Smooth muscle cell (in vitro differentiated cells): ENCODE results near the gene RPGRIP1. TPM values are rescaled to one million over a fixed set of nuclear protein-coding genes. Genes with fewer than 3 reads are reported as not detected.
"Not testable (repeated sequence)": the region's sequence is repeated elsewhere in the genome, so short reads cannot be mapped to it uniquely, and the experiment has no call there.

Experiments
- DNase-seq: peaks from one replicate; lab custom pipeline; 2025; ENCODE audit not compliant: unreplicated experiment; lab: John Stamatoyannopoulos, UW
- H2AFZ ChIP-seq: fragments of 200-600 bp; sonication (generic); 2 replicates; pipeline ENCODE4 v1.6.0; 2016; ENCODE audit warnings: antibody characterized with exemption, low read depth, mild to moderate bottlenecking
- H3F3A ChIP-seq: fragments of 200-600 bp; sonication (generic); 2 replicates; pipeline ENCODE4 v1.6.0; 2017; ENCODE audit warnings: antibody characterized with exemption, low read depth
- H3K27ac ChIP-seq: fragments of 200-600 bp; sonication (generic); 2 replicates; pipeline ENCODE4 v1.5.1; 2016; ENCODE audit warnings: low read depth, mild to moderate bottlenecking
- H3K27me3 ChIP-seq: fragments of 200-600 bp; sonication (generic); 2 replicates; pipeline ENCODE4 v1.6.1; 2016; ENCODE audit warnings: low read depth, mild to moderate bottlenecking
- H3K36me3 ChIP-seq: fragments of 200-600 bp; sonication (generic); 2 replicates; pipeline ENCODE4 v1.5.1; 2016; ENCODE audit warnings: low read depth
- H3K4me1 ChIP-seq: fragments of 200-600 bp; sonication (generic); 2 replicates; pipeline ENCODE4 v1.5.1; 2016; ENCODE audit warnings: low read depth
- H3K4me2 ChIP-seq: fragments of 200-600 bp; sonication (generic); 2 replicates; pipeline ENCODE4 v1.6.0; 2016; ENCODE audit warnings: mild to moderate bottlenecking
- H3K4me3 ChIP-seq: fragments of 200-600 bp; sonication (generic); 2 replicates; pipeline ENCODE4 v1.5.1; 2016; ENCODE audit warnings: mild to moderate bottlenecking
- H3K79me2 ChIP-seq: fragments of 200-600 bp; sonication (generic); 2 replicates; pipeline ENCODE4 v1.6.0; 2016; ENCODE audit warnings: low read depth, mild to moderate bottlenecking
- H3K9ac ChIP-seq: fragments of 200-600 bp; sonication (generic); 2 replicates; pipeline ENCODE4 v1.6.0; 2016; ENCODE audit warnings: low read depth
- H3K9me3 ChIP-seq: fragments of 200-600 bp; sonication (generic); replicated peaks from 2 replicates; pipeline ENCODE4 v1.5.1; 2016; ENCODE audit warnings: low read depth
- H4K20me1 ChIP-seq: fragments of 200-600 bp; sonication (generic); 2 replicates; pipeline ENCODE4 v1.6.0; 2016; ENCODE audit warnings: low read depth
- CTCF ChIP-seq: fragments of 200-600 bp; sonication (generic); IDR thresholded peaks from 2 replicates; pipeline ENCODE4 v1.5.1; 2017; ENCODE audit warnings: borderline replicate concordance, mild to moderate bottlenecking, antibody characterized with exemption; ENCODE audit not compliant: insufficient read depth, poor library complexity, severe bottlenecking
- WGBS: methylation state at CpG from one replicate; pipeline ENCODE4 v1.1.7; 2016; ENCODE audit warnings: low lambda C conversion rate; 5-methylcytosine and 5-hydroxymethylcytosine counted together
- polyA plus RNA-seq: library from polyadenylated mRNA; unstranded; fragments of >200 nt; fragmentation: Nextera tagmentation; extraction: Ambion mirVana; gene quantifications from 2 replicates; pipeline ENCODE4 v1.2.1, GENCODE V29; 2016
- total RNA-seq: library from RNA; depleted of rRNA; stranded (reverse); fragments of >200 nt; gene quantifications from 2 replicates; pipeline ENCODE4 v1.2.3, GENCODE V29; 2014

The RPGRIP1 gene
- total and polyA plus RNA-seq, 2 experiments from 2014 or later: not detected

DNA sequence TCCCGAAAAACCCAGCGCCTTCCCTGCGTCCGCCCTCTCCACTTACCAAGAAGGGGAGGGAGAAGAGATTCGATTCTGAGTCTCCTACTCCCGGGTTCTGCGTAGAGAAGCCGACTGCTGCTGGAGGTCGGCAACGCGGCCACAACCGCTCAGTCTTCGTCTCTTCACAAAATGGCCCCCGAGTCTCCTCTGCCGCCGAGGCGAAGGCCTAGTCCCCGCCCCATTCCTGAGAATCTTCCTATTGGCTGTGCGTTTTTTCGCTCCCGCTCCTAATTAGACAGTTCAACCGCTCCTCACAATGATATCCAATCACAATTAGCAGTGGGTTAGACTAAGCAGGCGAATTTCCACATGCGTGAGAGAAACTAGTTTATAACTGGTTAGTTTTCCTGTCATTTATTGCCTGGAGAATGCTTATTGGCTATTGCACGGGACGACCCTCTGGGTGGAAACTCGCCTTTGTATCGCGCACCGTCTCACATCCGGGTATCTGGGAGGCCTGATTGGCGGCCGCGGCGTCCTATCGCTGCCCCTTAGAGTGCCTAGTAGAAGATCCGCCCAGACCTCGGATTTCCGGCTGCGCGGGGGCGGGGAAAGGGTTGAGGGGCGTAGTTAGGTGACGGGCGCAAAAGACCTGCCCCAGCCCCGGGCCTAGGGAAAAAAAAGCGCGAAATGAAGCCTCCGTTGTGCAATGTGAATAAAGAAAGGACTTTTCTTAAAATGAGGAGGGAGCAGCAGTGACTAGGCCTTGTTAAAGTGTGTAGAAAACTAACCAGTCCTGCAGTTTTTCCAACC is 10.4 kb upstream of the RPGRIP1 start, which contains the start of gene HNRNPC:
Gene HNRNPC, minus strand, starts transcription at position 191 of the 795 bp plus-strand sequence. CDS start 35,249 bp downstream, outside the sequence.
- no peaks in the 10 kb centered on the region for H3K27me3 ChIP-seq
- H4K20me1 ChIP-seq: peaks cover 47% of the 10 kb centered on the region
- H3K4me1 ChIP-seq: peaks cover 41% of the 10 kb centered on the region
- no peak for TF ChIP-seq CTCF
- H3K36me3 ChIP-seq: no peaks in the 10 kb centered on the region
- under 1% methylated on average over 49 of the region's 49 CpGs for WGBS
- peaks cover 32% of the 10 kb centered on the region for H3F3A ChIP-seq
- peak within 1 kb of the TSS; percentile 100 for H3K4me2 ChIP-seq
- peak within 1 kb of the TSS; percentile 97 for H3K4me3 ChIP-seq
- peak within 1 kb of the TSS; percentile 99 for H3K9ac ChIP-seq
- H3K79me2 ChIP-seq: peaks cover 48% of the 10 kb centered on the region
- DNase-seq: peak; percentile 97
- peak within 1 kb of the TSS; percentile 89 for H3K27ac ChIP-seq
- H2AFZ ChIP-seq: peak within 1 kb of the TSS; percentile 86
- no peaks in the 10 kb centered on the region for H3K9me3 ChIP-seq

DNA sequence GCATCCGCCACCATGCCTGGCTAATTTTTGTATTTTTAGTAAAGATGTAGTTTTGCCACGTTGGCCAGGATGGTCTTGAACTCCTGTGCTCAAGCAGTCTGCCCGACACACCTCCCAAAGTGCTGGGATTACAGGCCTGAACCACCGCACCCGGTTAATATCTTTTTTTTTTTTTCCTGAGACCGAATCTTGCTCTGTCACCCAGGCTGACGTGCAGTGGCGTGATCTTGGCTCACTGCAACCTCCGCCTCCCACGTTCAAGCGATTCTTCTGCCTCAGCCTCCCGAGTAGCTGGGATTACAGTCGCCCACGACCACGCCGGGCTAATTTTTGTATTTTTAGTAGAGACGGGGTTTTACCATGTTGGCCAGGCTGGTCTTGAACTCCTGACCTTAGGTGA is 7.2 kb upstream of the RPGRIP1 start:
- not testable (repeated sequence) for H3F3A ChIP-seq, H3K27ac ChIP-seq, H3K27me3 ChIP-seq, H3K9me3 ChIP-seq, H3K9ac ChIP-seq, DNase-seq, H3K4me2 ChIP-seq, H3K36me3 ChIP-seq, H3K4me1 ChIP-seq, H2AFZ ChIP-seq, H3K4me3 ChIP-seq
- Histone ChIP-seq H3K79me2 (peaks cover 16% of the 10 kb centered on the region), H4K20me1 (peaks cover 15% of the 10 kb centered on the region)
- 94% methylated on average over 17 of the region's 17 CpGs for WGBS

DNA sequence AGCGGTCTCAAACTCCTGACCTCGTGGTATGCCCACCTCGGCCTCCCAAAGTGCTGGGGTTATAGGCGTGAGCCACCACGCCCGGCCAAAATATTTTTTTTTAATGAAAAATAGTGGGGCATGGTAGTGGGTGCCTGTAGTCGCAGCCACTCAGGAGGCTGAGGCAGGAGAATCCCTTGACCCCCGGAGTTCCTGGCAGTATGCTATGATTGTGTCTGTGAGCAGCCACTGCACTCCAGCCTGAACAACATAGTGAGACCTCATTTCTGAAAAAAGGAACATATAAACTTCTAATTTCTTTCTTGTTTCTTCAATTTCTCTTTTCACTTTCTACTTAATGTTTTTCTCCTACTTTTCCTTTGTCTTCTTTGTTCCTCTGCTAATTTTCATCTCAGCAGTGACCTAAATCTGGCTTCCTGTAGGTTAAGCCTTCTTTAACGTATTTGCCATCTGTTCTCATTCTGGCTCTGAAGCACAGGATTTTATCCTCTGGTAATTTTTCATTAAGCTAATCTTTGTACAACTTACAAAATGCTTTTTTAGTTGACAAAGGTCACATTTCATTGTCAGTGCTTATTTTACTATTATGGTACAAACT is 4.5 kb upstream of the RPGRIP1 start:
- no peaks in the 10 kb centered on the region for H3K4me1 ChIP-seq
- H3K4me2 ChIP-seq: no peak overlapping the region
- H3K4me3 ChIP-seq: no peak overlapping the region
- no peak overlapping the region for H3K9ac ChIP-seq
- 88% methylated on average over 9 of the region's 9 CpGs for WGBS
- no peaks in the 10 kb centered on the region for H4K20me1 ChIP-seq
- H3K79me2 ChIP-seq: no peaks in the 10 kb centered on the region
- H3K36me3 ChIP-seq: no peaks in the 10 kb centered on the region
- TF ChIP-seq CTCF: no peak
- H2AFZ ChIP-seq: peak overlapping the region; percentile 79
- no peak overlapping the region for H3K27ac ChIP-seq
- H3F3A ChIP-seq: no peaks in the 10 kb centered on the region
- no peaks in the 10 kb centered on the region for H3K9me3 ChIP-seq
- DNase-seq: no peak
- no peaks in the 10 kb centered on the region for H3K27me3 ChIP-seq

DNA sequence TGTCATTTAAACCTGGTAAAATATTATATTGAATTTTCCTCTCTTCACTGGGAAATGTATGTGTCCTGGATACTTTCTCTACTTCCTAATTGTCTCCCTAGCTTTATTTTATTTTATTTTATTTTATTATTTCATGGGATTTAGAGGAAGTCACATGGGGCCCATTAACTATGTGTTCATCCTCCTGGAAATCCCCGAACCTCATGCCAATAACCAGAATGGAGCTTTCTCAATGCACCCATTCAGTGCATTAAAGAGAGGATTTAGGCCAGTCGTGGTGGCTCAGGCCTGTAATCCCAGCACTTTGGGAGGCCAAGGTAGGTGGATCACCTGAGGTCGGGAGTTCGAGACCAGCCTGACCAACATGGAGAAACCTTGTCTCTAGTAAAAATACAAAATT is 1.3 kb upstream of the RPGRIP1 start:
- TF ChIP-seq CTCF: no peak
- H3K79me2 ChIP-seq: no peaks in the 10 kb centered on the region
- H3K4me1 ChIP-seq: no peaks in the 10 kb centered on the region
- no peak overlapping the region for H3K9ac ChIP-seq
- no peak overlapping the region for H2AFZ ChIP-seq
- no peaks in the 10 kb centered on the region for H3F3A ChIP-seq
- no peak overlapping the region for H3K4me3 ChIP-seq
- no peak overlapping the region for H3K4me2 ChIP-seq
- H3K9me3 ChIP-seq: no peaks in the 10 kb centered on the region
- 73% methylated on average over 4 of the region's 4 CpGs for WGBS
- H4K20me1 ChIP-seq: no peaks in the 10 kb centered on the region
- no peaks in the 10 kb centered on the region for H3K36me3 ChIP-seq
- no peak for DNase-seq
- H3K27ac ChIP-seq: no peak overlapping the region
- no peaks in the 10 kb centered on the region for H3K27me3 ChIP-seq

GRCh38 chr14:21281917-21282316 is 2.0 kb downstream of the RPGRIP1 start:
- H4K20me1 ChIP-seq, H3K4me2 ChIP-seq, H3K27ac ChIP-seq, H3K36me3 ChIP-seq, H3K4me3 ChIP-seq, H3K9ac ChIP-seq, H3K9me3 ChIP-seq, DNase-seq, H3K27me3 ChIP-seq, H3K79me2 ChIP-seq, H2AFZ ChIP-seq, H3K4me1 ChIP-seq, H3F3A ChIP-seq: not testable (repeated sequence)
- 90% methylated on average over 8 of the region's 8 CpGs for WGBS

GRCh38 chr14:21286516-21286915 is 6.6 kb downstream of the RPGRIP1 start:
- H3F3A ChIP-seq, H3K4me3 ChIP-seq, H3K79me2 ChIP-seq, DNase-seq, H3K27me3 ChIP-seq, H3K27ac ChIP-seq, H4K20me1 ChIP-seq, H3K9ac ChIP-seq, H3K4me2 ChIP-seq, H2AFZ ChIP-seq, H3K36me3 ChIP-seq, H3K4me1 ChIP-seq, H3K9me3 ChIP-seq: not testable (repeated sequence)
- 92% methylated on average over 2 of the region's 2 CpGs for whole genome bisulfite sequencing
